GM12878 (cell line): ENCODE measurements around the gene ADD1. TPM values are rescaled to one million over a fixed set of nuclear protein-coding genes. Genes with fewer than 3 reads are reported as not detected.
A peak's percentile ranks its signal among the peaks of the same experiment; 100 is the strongest.

Source experiments
- CHD4 ChIP-seq: fragments of 200-600 bp; sonication (generic); IDR thresholded peaks from 2 replicates; pipeline ENCODE4 v1.6.1; 2016; ENCODE audit warnings: mild to moderate bottlenecking
- DPF2 ChIP-seq: fragments of 450-650 bp; IDR thresholded peaks from 2 replicates; pipeline ENCODE4 v1.6.1; 2017; ENCODE audit warnings: mild to moderate bottlenecking
- ELK1 ChIP-seq: IDR thresholded peaks from 2 replicates; pipeline ENCODE4 v1.6.1; 2012; ENCODE audit warnings: low read depth, low read length, improper control_type of control experiment
- FOXM1 ChIP-seq: IDR thresholded peaks from 2 replicates; pipeline ENCODE4 v1.6.1; 2012; ENCODE audit warnings: low read depth, mild to moderate bottlenecking, inconsistent platforms, low read length, moderate library complexity
- IRF4 ChIP-seq: IDR thresholded peaks from 2 replicates; pipeline ENCODE4 v1.6.1; 2011; ENCODE audit warnings: low read depth, low read length
- IRF5 ChIP-seq: fragments of 450-650 bp; IDR thresholded peaks from 2 replicates; pipeline ENCODE4 v1.6.1; 2017; ENCODE audit warnings: borderline replicate concordance
- JUND ChIP-seq: IDR thresholded peaks from 2 replicates; pipeline ENCODE4 v1.6.1; 2012; ENCODE audit warnings: low read depth, mild to moderate bottlenecking, low read length, improper control_type of control experiment, moderate library complexity
- KDM1A ChIP-seq: fragments of 200-600 bp; sonication (generic); IDR thresholded peaks from 2 replicates; pipeline ENCODE4 v1.6.1; 2016; ENCODE audit warnings: borderline replicate concordance
- NFYA ChIP-seq: IDR thresholded peaks from 2 replicates; pipeline ENCODE4 v1.6.1; 2011; ENCODE audit warnings: low read depth, mild to moderate bottlenecking, low read length, improper control_type of control experiment, borderline replicate concordance
- PAX8 ChIP-seq: fragments of 450-650 bp; IDR thresholded peaks from 2 replicates; pipeline ENCODE4 v1.6.1; 2017; ENCODE audit warnings: mild to moderate bottlenecking, moderate library complexity
- POLR2AphosphoS5 ChIP-seq: IDR thresholded peaks from 2 replicates; pipeline ENCODE4 v1.6.1; 2011; ENCODE audit warnings: mild to moderate bottlenecking, low read length, inconsistent platforms
- PRDM15 ChIP-seq: fragments of 450-650 bp; formaldehyde crosslinking; IDR thresholded peaks from 2 replicates; pipeline ENCODE4 v1.4.0; 2020; ENCODE audit warnings: mild to moderate bottlenecking, moderate library complexity
- RB1 ChIP-seq: fragments of 450-650 bp; formaldehyde crosslinking; IDR thresholded peaks from 2 replicates; pipeline ENCODE4 v1.6.1; 2017; ENCODE audit warnings: mild to moderate bottlenecking, borderline replicate concordance
- TBL1XR1 ChIP-seq: IDR thresholded peaks from 2 replicates; pipeline ENCODE4 v1.6.1; 2012; ENCODE audit warnings: low read depth, low read length, improper control_type of control experiment
- ZBTB33 ChIP-seq: fragments of 450-650 bp; IDR thresholded peaks from 2 replicates; pipeline ENCODE4 v1.6.1; 2017; ENCODE audit warnings: mild to moderate bottlenecking
- ZBTB4 ChIP-seq: fragments of 450-650 bp; formaldehyde crosslinking; IDR thresholded peaks from 2 replicates; pipeline ENCODE4 v1.4.0; 2022; ENCODE audit warnings: mild to moderate bottlenecking, moderate library complexity
- ZNF384 ChIP-seq: IDR thresholded peaks from 2 replicates; pipeline ENCODE4 v1.6.1; 2012; ENCODE audit warnings: low read depth, mild to moderate bottlenecking, low read length, improper control_type of control experiment, borderline replicate concordance
- polyA plus RNA-seq, 11 experiments: library from polyadenylated mRNA; depleted of rRNA in 4 of 11; unstranded in 6 of 11; stranded (reverse) in 5 of 11; fragments of >200 nt; fragmentation: Nextera tagmentation in 4 of 11; fragmentation: Illumina TruSeq in 1 of 11; extraction: Ambion mirVana in 4 of 11; extraction: Trizol in 1 of 11; gene quantifications; 1 replicate in 1 of 11; 2 replicates in 10 of 11; pipeline versions ENCODE4 v1.2.1 to v1.2.3, GENCODE V29; 2011 to 2016; ENCODE audit warnings: inconsistent platforms in 2 of 11, missing spikeins in 2 of 11, low read depth in 1 of 11
- total RNA-seq, 4 experiments: library from RNA; depleted of rRNA in 3 of 4; stranded (reverse); fragments of >200 nt in 3 of 4; fragmentation: Illumina TruSeq in 1 of 4; extraction: Trizol in 1 of 4; gene quantifications; 2 replicates each; pipeline versions ENCODE4 v1.2.1 to v1.2.3, GENCODE V29; 2013 to 2021

The ADD1 gene
- total and polyA plus RNA-seq, 10 of the 15 experiments (the other 5 are each of a cell fraction or from before 2014, with no cell fraction given): 21.6 to 182 (median 105) TPM

DNA sequence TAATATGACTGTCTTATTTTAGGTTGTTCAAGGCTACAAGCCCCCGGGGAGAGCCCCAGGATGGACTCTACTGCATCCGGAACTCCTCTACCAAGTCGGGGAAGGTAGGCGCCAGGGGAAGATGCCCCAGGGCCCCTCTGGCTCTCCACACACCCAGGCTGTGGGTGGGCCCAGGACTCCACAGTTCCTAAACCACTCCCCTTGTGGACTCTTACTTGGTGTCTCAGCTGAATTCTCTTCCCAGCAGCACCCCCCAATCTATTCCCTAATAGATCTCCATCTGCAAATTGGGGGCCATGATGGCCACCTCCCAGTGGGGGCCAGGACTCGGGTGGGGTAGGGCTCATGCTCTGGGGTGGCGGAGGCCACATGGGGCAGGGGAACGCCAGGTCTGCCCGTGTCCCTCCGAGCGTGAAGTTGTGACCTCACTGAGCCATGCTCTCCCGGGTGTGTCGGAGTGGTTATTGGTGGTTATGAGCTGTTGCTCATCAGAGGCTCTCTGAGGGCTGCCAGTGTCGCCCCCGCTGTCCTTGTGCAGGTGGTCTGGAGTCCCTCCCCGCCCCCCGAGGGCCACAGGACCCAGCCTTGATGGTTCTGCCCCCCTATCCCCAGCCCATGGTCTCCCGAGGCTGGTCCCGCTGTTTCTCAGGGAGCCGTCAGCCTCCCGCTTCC lies 11.2 kb upstream of the ADD1 start (continued):
- no peak for TF ChIP-seq PRDM15
- TF ChIP-seq RB1: no peak
- TF ChIP-seq IRF4: no peak
- no peak; the same call in 1 of the 2 replicates for TF ChIP-seq ZBTB33
- no peak for TF ChIP-seq ZBTB4
- TF ChIP-seq TBL1XR1: no peak
- TF ChIP-seq KDM1A: no peak
- no peak for TF ChIP-seq CHD4
- no peak for TF ChIP-seq POLR2AphosphoS5
- no peak for TF ChIP-seq JUND
- no peak for TF ChIP-seq ZNF384
- peak; percentile 43; the same call in 1 of the 2 replicates for TF ChIP-seq DPF2
- TF ChIP-seq FOXM1: no peak
- no peak for TF ChIP-seq PAX8
- TF ChIP-seq NFYA: no peak
- no peak for TF ChIP-seq ELK1
- TF ChIP-seq IRF5: no peak
